Osteocyte (in vitro differentiated cells): ENCODE results near the gene RAB25. TPM values are rescaled to one million over a fixed set of nuclear protein-coding genes. Genes with fewer than 3 reads are reported as not detected.
A peak's percentile ranks its signal among the peaks of the same experiment; 100 is the strongest.

Experiments used
- DNase-seq: peaks from one replicate; pipeline ENCODE4 v3.0.0; 2021; ENCODE audit warnings: mixed read lengths; ENCODE audit not compliant: unreplicated experiment; ENCODE audit errors: extremely low spot score
- H3K27ac Mint-ChIP-seq: one replicate; pipeline ENCODE4 v1.8.0; 2021; ENCODE audit warnings: mild to moderate bottlenecking, mixed read lengths; ENCODE audit not compliant: unreplicated experiment
- H3K27me3 Mint-ChIP-seq: one replicate; pipeline ENCODE4 v1.8.0; 2021; ENCODE audit warnings: mixed read lengths; ENCODE audit not compliant: unreplicated experiment
- H3K36me3 Mint-ChIP-seq: one replicate; pipeline ENCODE4 v1.8.0; 2021; ENCODE audit warnings: mixed read lengths; ENCODE audit not compliant: unreplicated experiment
- H3K4me1 Mint-ChIP-seq: one replicate; pipeline ENCODE4 v1.8.0; 2021; ENCODE audit warnings: mixed read lengths; ENCODE audit not compliant: unreplicated experiment
- H3K4me3 Mint-ChIP-seq: one replicate; pipeline ENCODE4 v1.8.0; 2021; ENCODE audit warnings: mild to moderate bottlenecking, moderate library complexity, mixed read lengths; ENCODE audit not compliant: unreplicated experiment
- H3K9me3 Mint-ChIP-seq: one replicate; pipeline ENCODE4 v1.8.0; 2021; ENCODE audit warnings: mixed read lengths; ENCODE audit not compliant: unreplicated experiment
- total RNA-seq: library from RNA; stranded (reverse); gene quantifications from 2 replicates; pipeline ENCODE4 v1.2.1, GENCODE V29; 2021
- TF ChIP-seq, protein P1 (sequence below): fragments of 200-600 bp; sonication (generic); IDR thresholded peaks from 2 replicates; pipeline ENCODE4 v1.5.0; 2021; ENCODE audit warnings: antibody characterized with exemption, mild to moderate bottlenecking, moderate library complexity

Gene RAB25
- total RNA-seq, 1 donor from 2014 or later: not detected

DNA sequence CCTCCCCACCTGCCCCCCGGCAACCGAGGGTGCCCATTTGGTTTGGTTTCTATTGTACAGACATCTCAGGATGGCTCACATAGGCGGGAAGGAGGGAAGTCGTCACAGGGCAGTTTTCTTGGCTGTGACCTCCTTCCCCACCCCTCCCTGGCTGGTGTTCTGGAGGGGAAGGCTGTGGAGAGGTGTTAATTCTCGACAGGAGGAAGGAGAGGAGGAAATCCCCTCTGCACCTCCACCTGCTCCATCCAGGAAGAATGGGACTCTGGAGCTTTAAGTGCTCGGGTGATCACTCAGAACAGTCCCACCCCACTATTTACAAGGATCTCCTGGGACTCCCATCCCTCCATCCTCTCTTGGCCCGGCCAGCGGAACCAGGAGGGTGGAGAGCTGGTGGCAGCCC lies 13.7 kb downstream of the RAB25 start:
- no peak overlapping the region for H3K27ac Mint-ChIP-seq
- TF ChIP-seq, protein P1, sequence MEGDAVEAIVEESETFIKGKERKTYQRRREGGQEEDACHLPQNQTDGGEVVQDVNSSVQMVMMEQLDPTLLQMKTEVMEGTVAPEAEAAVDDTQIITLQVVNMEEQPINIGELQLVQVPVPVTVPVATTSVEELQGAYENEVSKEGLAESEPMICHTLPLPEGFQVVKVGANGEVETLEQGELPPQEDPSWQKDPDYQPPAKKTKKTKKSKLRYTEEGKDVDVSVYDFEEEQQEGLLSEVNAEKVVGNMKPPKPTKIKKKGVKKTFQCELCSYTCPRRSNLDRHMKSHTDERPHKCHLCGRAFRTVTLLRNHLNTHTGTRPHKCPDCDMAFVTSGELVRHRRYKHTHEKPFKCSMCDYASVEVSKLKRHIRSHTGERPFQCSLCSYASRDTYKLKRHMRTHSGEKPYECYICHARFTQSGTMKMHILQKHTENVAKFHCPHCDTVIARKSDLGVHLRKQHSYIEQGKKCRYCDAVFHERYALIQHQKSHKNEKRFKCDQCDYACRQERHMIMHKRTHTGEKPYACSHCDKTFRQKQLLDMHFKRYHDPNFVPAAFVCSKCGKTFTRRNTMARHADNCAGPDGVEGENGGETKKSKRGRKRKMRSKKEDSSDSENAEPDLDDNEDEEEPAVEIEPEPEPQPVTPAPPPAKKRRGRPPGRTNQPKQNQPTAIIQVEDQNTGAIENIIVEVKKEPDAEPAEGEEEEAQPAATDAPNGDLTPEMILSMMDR: no peak
- no peak for DNase-seq

DNA sequence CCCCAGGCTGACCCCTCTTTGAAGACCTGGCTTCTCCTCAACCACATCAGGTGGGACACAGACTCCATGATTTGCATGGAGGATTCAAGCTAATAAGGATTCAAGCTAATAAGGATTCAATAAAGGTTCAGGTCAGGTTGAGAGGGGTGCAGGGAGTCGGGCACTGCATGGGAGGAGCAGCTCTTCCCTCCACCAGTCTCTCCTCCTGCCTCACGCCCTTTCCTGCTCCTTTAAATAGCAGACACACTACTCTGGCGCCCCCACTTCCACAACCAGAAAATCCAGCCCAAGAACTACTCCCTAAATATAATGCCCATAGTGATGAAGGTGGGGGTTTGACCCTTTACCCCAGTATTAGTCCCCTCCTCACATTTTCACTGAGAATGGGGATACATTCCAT lies 14.2 kb downstream of the RAB25 start:
- TF ChIP-seq, protein P1: no peak
- no peaks in the 10 kb centered on the region for H3K9me3 Mint-ChIP-seq
- no peak for DNase-seq
- H3K27ac Mint-ChIP-seq: no peak overlapping the region
- H3K27me3 Mint-ChIP-seq: no peaks in the 10 kb centered on the region
- H3K4me3 Mint-ChIP-seq: no peak overlapping the region
- H3K36me3 Mint-ChIP-seq: peaks cover 18% of the 10 kb centered on the region
- peaks cover 51% of the 10 kb centered on the region for H3K4me1 Mint-ChIP-seq

More for the DNA sequence above, 13.7 kb downstream of the RAB25 start:
- Mint-ChIP-seq H3K27me3 (no peaks in the 10 kb centered on the region), H3K9me3 (no peaks in the 10 kb centered on the region), H3K4me1 (peaks cover 46% of the 10 kb centered on the region), H3K36me3 (peaks cover 18% of the 10 kb centered on the region), H3K4me3 (no peak overlapping the region)

DNA sequence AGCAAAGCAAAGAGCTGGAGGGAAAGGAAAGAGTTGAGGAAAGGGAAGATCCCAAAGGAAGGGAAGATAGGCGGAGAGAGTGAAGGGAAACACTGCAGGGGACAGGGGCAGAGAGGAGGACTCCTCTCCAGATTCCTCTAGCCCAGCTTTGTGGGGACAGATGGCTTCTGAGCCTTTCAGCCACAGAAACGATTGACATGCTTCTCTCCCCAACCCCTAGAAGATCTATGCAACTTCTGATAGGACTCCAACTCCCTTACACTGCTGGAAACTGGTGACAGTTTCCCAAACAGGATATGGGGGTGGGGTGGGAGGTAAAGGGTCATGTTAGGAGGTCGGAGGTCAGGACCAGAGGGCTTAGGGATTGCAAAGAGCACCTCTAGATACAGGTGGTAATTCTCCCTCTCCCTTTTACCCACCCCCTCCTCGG lies 14.8 kb downstream of the RAB25 start:
- H3K27me3 Mint-ChIP-seq: no peaks in the 10 kb centered on the region
- no peaks in the 10 kb centered on the region for H3K9me3 Mint-ChIP-seq
- no peak for DNase-seq
- TF ChIP-seq, protein P1: no peak
- H3K27ac Mint-ChIP-seq: no peak overlapping the region
- peaks cover 57% of the 10 kb centered on the region for H3K4me1 Mint-ChIP-seq
- H3K4me3 Mint-ChIP-seq: peak overlapping the region; percentile 14
- H3K36me3 Mint-ChIP-seq: peaks cover 18% of the 10 kb centered on the region

DNA sequence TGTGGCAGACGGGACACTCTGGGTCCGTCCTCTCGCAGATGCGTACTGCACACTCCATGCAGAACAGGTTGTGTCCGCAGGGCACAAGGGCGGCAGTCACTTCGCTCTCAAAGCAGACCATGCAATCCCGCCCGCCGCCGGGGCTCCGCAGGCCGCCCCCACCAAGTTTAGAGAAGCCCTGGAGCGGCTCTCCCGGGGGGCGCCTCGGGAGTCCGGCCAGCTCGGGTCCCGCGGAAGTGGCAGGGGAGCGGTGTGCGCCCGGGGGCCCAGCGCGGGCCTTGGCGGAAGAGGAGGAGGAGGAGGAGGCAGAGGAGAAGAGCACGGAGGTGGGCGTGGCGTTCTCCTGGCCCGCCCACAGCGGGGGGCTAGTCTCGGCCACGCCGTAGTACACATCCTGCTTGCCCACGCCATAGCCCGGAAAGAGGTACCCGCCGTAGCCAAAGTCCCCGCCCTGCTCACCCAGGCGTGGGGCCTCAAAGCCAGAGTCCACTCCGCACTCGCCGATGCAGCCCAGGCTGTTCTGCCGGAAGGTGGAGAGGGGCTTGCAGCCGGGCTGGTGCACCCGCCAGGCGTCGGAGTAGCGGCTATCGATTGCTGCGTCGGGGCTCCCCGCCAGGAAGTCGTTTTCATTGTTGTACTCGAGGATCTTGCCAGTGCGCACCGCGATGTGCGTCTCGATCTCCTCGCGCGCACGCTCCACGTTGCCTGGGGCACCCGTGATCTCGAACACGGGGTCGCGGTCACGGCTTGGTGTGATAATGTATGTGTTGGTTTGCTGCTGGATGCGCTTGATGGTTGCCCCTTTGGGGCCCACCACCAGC lies 15.9 kb downstream of the RAB25 start:
- no peaks in the 10 kb centered on the region for H3K27me3 Mint-ChIP-seq
- H3K9me3 Mint-ChIP-seq: no peaks in the 10 kb centered on the region
- no peak for DNase-seq
- TF ChIP-seq, protein P1: no peak
- peaks cover 18% of the 10 kb centered on the region for H3K36me3 Mint-ChIP-seq
- peaks cover 64% of the 10 kb centered on the region for H3K4me1 Mint-ChIP-seq
- H3K4me3 Mint-ChIP-seq: peak overlapping the region; percentile 52
- H3K27ac Mint-ChIP-seq: peak overlapping the region; percentile 54

DNA sequence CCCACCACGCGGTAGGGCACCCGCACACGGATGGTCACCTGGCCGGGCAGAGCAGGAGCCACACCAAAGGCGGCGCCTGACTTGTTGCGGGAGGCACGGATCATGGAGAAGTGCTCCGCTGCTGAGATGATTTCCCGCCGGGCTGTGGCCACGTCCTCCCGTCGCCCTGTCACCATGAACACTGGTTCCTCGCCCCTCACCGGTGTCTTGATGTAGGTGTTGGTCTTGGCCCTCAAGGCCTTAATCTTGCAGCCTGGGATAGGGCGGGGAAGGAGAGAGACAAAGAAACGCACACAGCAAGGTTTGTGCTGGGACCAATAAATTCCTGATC lies 16.4 kb downstream of the RAB25 start:
- H3K9me3 Mint-ChIP-seq: no peaks in the 10 kb centered on the region
- DNase-seq: no peak
- peaks cover 64% of the 10 kb centered on the region for H3K4me1 Mint-ChIP-seq
- no peaks in the 10 kb centered on the region for H3K27me3 Mint-ChIP-seq
- H3K4me3 Mint-ChIP-seq: peak overlapping the region; percentile 52
- TF ChIP-seq, protein P1: no peak
- H3K27ac Mint-ChIP-seq: peak overlapping the region; percentile 54
- peaks cover 18% of the 10 kb centered on the region for H3K36me3 Mint-ChIP-seq
